GM12801 (cell line): ENCODE data around the gene C20orf144.

Source experiments
- CTCF ChIP-seq: IDR thresholded peaks from one replicate; pipeline ENCODE4 v1.5.1; 2011; ENCODE audit warnings: control low read depth; ENCODE audit not compliant: insufficient read length; ENCODE audit errors: extremely low read depth

C20orf144 gene

GRCh38 chr20:33687993-33688937, 26.1 kb downstream of the C20orf144 start:
- no peak for TF ChIP-seq CTCF

- TF ChIP-seq CTCF = no peak
Measured at GRCh38 chr20:33688938-33689424, 26.9 kb downstream of the C20orf144 start.

- no peak for TF ChIP-seq CTCF
Measured at GRCh38 chr20:33689493-33689892, 27.4 kb downstream of the C20orf144 start.

DNA sequence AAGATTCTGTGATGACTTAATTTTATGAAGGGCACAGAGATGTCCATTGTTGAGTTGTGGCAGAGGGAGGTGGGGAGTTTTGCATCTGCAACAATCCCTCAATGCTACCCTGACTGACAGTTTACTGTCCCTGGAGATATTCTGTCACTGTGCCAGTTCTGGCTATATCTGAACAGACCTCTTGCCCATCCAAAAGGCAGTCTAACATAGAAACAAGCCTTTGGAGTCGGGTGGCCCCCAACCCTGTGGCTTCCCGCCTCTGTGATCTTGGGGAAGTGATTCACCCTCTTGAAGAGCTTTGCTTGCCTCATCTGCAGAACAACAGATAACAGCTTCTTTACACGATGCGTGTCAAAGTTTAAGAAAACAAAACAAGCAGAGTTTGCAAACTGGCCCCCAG, 27.8 kb downstream of the C20orf144 start:
- TF ChIP-seq CTCF = no peak

DNA sequence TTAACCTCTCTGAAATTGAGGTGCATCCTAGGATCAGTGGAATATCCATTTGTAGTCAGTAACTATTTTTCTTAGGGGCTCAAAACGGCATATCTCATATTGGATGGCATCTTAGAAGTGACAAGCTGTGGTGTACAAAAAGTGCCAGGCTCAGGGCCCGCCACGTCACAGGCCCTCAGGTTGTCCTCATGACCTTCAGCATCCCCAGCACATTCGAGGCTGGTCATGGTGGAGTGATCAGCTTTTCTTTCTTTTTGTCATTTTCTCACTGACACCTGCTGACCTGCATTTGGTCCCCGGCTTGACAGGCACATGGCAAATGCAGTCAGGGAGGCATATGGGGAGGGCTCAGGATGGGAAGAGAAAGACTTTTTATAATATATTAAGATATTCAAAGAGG, 31.2 kb downstream of the C20orf144 start:
- TF ChIP-seq CTCF = no peak

DNA sequence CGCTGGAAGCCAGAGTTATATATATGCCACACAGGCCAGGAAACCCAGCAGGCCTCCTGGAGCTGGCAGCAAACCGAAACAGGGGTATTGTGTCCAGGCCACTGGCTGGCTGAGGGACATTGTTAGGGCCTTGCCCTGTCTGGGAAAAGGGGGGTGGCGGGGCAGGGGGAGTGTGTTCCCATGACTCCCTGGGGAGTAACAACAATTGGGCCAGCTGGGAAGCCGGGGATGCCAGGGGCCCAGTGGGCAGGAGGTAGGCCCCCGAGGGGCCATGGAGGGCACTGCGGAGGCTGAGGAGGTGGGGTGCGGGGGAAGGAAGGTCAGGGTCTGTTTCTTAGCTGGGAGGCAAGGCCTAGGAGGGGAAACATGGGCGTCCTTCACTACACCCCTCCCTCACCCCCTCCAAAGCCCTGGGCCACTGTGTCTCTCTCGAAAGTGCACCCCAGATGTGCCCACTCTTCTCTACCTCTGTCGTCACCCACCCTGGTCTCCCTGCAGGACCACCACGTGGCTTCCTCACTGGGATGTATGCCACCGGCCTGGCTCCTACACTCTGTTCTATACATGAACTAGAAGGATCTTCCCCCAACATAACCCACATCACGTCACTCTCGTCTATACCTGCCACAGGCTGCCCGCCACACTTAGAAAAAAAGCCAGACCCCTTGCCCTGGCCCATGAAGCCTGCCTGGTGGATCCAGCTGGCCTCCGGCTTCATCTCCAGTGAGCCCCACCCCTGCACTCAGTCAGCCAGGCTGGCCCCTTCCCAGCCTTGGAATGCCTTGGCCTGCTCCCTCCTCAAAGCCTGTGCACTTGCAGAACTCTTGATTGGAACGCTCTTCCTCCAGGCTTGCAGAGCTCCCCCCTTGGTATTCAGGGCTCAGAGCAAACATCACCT, 31.9 kb downstream of the C20orf144 start:
- TF ChIP-seq CTCF = no peak

- TF ChIP-seq CTCF = no peak
Measured at GRCh38 chr20:33694639-33695012, 32.5 kb downstream of the C20orf144 start.
